ENCODE results near the gene CYSLTR1. TPM values are rescaled to one million over a fixed set of nuclear protein-coding genes. Genes with fewer than 3 reads are reported as not detected.

CYSLTR1 gene
- polyA plus RNA-seq, 1 donor from 2014 or later = not detected

DNA sequence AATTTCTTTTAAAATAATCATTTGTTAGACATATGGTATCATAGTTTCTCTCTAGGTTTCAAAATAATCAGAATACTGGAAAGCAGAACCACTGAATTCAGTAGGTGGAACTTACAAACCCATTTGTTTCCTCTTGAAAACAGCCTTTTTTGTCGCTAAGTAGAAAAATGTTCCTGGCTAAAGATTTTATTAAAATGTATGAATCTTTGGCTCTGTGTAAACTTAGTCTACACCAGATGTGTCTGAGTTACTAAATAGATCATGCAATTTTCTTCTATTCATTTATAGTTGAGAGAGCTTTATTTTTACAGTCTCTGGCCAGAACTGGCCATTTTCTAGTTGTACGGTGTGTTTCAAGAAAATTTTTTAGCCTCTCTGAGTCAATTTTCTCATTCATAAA is 1.0 kb downstream of the CYSLTR1 start:
- H2AFZ ChIP-seq (ENCODE audit: low read depth, low read length) = no peak overlapping the region
- H3K27ac ChIP-seq (ENCODE audit: low read length) = no peak overlapping the region
- no peak overlapping the region for H3K4me2 ChIP-seq (ENCODE audit: low read length)
- H3K27me3 ChIP-seq (ENCODE audit: insufficient read depth, low read depth, low read length) = no peaks in the 10 kb centered on the region
- H3K4me3 ChIP-seq (ENCODE audit: low read length) = no peak overlapping the region
- H3K9me3 ChIP-seq (ENCODE audit: low read length) = no peaks in the 10 kb centered on the region
- no peaks in the 10 kb centered on the region for H3K36me3 ChIP-seq (ENCODE audit: insufficient read depth, low read length)
- no peak overlapping the region for H3K9ac ChIP-seq (ENCODE audit: low read length)
- no peaks in the 10 kb centered on the region for H4K20me1 ChIP-seq (ENCODE audit: insufficient read depth)
- TF ChIP-seq POLR2AphosphoS5 (IDR thresholded peaks at IDR 0.05) = no peak
- TF ChIP-seq, protein P1, sequence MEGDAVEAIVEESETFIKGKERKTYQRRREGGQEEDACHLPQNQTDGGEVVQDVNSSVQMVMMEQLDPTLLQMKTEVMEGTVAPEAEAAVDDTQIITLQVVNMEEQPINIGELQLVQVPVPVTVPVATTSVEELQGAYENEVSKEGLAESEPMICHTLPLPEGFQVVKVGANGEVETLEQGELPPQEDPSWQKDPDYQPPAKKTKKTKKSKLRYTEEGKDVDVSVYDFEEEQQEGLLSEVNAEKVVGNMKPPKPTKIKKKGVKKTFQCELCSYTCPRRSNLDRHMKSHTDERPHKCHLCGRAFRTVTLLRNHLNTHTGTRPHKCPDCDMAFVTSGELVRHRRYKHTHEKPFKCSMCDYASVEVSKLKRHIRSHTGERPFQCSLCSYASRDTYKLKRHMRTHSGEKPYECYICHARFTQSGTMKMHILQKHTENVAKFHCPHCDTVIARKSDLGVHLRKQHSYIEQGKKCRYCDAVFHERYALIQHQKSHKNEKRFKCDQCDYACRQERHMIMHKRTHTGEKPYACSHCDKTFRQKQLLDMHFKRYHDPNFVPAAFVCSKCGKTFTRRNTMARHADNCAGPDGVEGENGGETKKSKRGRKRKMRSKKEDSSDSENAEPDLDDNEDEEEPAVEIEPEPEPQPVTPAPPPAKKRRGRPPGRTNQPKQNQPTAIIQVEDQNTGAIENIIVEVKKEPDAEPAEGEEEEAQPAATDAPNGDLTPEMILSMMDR (IDR thresholded peaks at IDR 0.05; ENCODE audit: poor library complexity, severe bottlenecking) = no peak
- TF ChIP-seq MXI1 (conservative IDR thresholded peaks at IDR 0.05; ENCODE audit: poor library complexity, severe bottlenecking) = no peak
- TF ChIP-seq, protein P2, sequence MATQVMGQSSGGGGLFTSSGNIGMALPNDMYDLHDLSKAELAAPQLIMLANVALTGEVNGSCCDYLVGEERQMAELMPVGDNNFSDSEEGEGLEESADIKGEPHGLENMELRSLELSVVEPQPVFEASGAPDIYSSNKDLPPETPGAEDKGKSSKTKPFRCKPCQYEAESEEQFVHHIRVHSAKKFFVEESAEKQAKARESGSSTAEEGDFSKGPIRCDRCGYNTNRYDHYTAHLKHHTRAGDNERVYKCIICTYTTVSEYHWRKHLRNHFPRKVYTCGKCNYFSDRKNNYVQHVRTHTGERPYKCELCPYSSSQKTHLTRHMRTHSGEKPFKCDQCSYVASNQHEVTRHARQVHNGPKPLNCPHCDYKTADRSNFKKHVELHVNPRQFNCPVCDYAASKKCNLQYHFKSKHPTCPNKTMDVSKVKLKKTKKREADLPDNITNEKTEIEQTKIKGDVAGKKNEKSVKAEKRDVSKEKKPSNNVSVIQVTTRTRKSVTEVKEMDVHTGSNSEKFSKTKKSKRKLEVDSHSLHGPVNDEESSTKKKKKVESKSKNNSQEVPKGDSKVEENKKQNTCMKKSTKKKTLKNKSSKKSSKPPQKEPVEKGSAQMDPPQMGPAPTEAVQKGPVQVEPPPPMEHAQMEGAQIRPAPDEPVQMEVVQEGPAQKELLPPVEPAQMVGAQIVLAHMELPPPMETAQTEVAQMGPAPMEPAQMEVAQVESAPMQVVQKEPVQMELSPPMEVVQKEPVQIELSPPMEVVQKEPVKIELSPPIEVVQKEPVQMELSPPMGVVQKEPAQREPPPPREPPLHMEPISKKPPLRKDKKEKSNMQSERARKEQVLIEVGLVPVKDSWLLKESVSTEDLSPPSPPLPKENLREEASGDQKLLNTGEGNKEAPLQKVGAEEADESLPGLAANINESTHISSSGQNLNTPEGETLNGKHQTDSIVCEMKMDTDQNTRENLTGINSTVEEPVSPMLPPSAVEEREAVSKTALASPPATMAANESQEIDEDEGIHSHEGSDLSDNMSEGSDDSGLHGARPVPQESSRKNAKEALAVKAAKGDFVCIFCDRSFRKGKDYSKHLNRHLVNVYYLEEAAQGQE (IDR thresholded peaks at IDR 0.05; ENCODE audit: borderline replicate concordance) = no peak
- TF ChIP-seq TAF1 (IDR thresholded peaks at IDR 0.05; ENCODE audit: low read depth) = no peak
- no peak for TF ChIP-seq SMC3 (conservative IDR thresholded peaks at IDR 0.05; ENCODE audit: poor library complexity)
- no peak for TF ChIP-seq RAD21 (conservative IDR thresholded peaks at IDR 0.05)
- TF ChIP-seq EP300 (conservative IDR thresholded peaks at IDR 0.05; ENCODE audit: poor library complexity, severe bottlenecking) = no peak
- no peak for TF ChIP-seq EZH2 (IDR thresholded peaks at IDR 0.05; ENCODE audit: borderline replicate concordance, insufficient read depth, low read length, poor library complexity, severe bottlenecking)
- H3K79me2 ChIP-seq (replicated peaks; ENCODE audit: insufficient read depth, low read length) = no peaks in the 10 kb centered on the region
- H3K9me2 ChIP-seq (ENCODE audit: insufficient read depth, low read length) = no peaks in the 10 kb centered on the region
- no peaks in the 10 kb centered on the region for H3F3A ChIP-seq (ENCODE audit: insufficient read depth, low read length, poor library complexity, severe bottlenecking)

DNA sequence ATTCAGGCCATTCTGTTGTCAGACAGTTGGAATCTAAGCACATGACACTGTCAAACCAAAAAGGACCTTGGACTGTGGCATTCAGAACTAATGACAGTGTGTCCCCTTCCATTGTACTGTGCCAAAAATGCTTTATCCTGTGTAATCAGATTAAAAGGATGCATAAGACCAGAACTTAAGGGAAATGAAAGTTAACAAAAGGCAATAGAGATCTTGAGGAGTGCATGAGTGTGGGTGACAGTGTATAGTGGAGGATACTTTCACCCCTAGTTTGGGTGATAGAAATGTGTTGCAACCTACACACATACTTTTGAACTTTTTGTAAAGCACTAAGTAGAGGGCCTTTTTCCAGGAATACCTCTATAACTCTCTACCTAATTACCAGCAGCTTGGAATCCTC is 4.5 kb downstream of the CYSLTR1 start:
- Histone ChIP-seq H3F3A (ENCODE audit: insufficient read depth, low read length, poor library complexity, severe bottlenecking) (no peaks in the 10 kb centered on the region), H4K20me1 (ENCODE audit: insufficient read depth) (no peaks in the 10 kb centered on the region), H3K27ac (ENCODE audit: low read length) (no peak overlapping the region), H3K4me2 (ENCODE audit: low read length) (no peak overlapping the region), H3K9me3 (ENCODE audit: low read length) (no peaks in the 10 kb centered on the region), H3K9ac (ENCODE audit: low read length) (no peak overlapping the region), H3K36me3 (ENCODE audit: insufficient read depth, low read length) (no peaks in the 10 kb centered on the region), H3K9me2 (ENCODE audit: insufficient read depth, low read length) (no peaks in the 10 kb centered on the region), H3K79me2 (replicated peaks; ENCODE audit: insufficient read depth, low read length) (no peaks in the 10 kb centered on the region), H3K27me3 (ENCODE audit: insufficient read depth, low read depth, low read length) (no peaks in the 10 kb centered on the region), H2AFZ (ENCODE audit: low read depth, low read length) (no peak overlapping the region), H3K4me3 (ENCODE audit: low read length) (no peak overlapping the region)
- TF ChIP-seq, protein P1 (IDR thresholded peaks at IDR 0.05; ENCODE audit: poor library complexity, severe bottlenecking) = no peak
- no peak for TF ChIP-seq SMC3 (conservative IDR thresholded peaks at IDR 0.05; ENCODE audit: poor library complexity)
- no peak for TF ChIP-seq TAF1 (IDR thresholded peaks at IDR 0.05; ENCODE audit: low read depth)
- TF ChIP-seq POLR2AphosphoS5 (IDR thresholded peaks at IDR 0.05) = no peak
- TF ChIP-seq EP300 (conservative IDR thresholded peaks at IDR 0.05; ENCODE audit: poor library complexity, severe bottlenecking) = no peak
- TF ChIP-seq EZH2 (IDR thresholded peaks at IDR 0.05; ENCODE audit: borderline replicate concordance, insufficient read depth, low read length, poor library complexity, severe bottlenecking) = no peak
- TF ChIP-seq, protein P2 (IDR thresholded peaks at IDR 0.05; ENCODE audit: borderline replicate concordance) = no peak
- no peak for TF ChIP-seq RAD21 (conservative IDR thresholded peaks at IDR 0.05)
- no peak for TF ChIP-seq MXI1 (conservative IDR thresholded peaks at IDR 0.05; ENCODE audit: poor library complexity, severe bottlenecking)
